Transverse colon (tissue), 3 donors: ENCODE measurements around the gene WIPF2.

Experiments
- EP300 ChIP-seq: sonication (generic); formaldehyde crosslinking; IDR thresholded peaks from one replicate; pipeline ENCODE4 v1.6.1; 2017; ENCODE audit warnings: antibody characterized with exemption, low read depth
- POLR2A ChIP-seq: fragments of 450-650 bp; IDR thresholded peaks from one replicate; pipeline ENCODE4 v1.6.1; 2016; ENCODE audit warnings: antibody characterized with exemption, mild to moderate bottlenecking, moderate library complexity
- TF ChIP-seq, protein P1 (sequence below), 5 experiments: fragments of 200-600 bp in 3 of 5; fragments of 450-650 bp in 2 of 5; sonication (generic) in 3 of 5; IDR thresholded peaks; 1 replicate in 2 of 5; 2 replicates in 3 of 5; pipeline ENCODE4 v1.5.1; 2016 to 2017; ENCODE audit warnings: antibody characterized with exemption in 5 of 5, inconsistent platforms in 3 of 5, mild to moderate bottlenecking in 2 of 5, moderate library complexity in 1 of 5

DNA sequence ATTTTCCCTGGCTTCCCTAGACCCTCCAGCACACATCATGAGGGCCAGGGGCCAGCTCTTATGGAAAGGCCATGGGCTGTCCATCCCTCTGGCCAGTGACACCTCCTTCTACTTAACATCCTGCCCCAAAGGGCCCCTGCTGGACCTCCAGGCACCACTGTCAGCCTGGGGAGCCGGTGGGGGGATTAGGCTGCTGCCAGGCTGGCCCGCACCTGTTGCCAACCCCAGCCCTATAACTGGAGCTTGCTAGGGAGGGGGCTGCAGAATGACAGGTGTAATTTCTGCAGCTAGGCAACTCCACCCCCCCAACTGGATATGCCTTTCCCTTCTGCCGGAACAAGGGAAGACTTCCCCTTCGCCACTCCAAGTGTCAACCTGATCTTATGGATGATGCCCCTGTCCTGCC, 102.4 kb downstream of the WIPF2 start:
- TF ChIP-seq, protein P1, sequence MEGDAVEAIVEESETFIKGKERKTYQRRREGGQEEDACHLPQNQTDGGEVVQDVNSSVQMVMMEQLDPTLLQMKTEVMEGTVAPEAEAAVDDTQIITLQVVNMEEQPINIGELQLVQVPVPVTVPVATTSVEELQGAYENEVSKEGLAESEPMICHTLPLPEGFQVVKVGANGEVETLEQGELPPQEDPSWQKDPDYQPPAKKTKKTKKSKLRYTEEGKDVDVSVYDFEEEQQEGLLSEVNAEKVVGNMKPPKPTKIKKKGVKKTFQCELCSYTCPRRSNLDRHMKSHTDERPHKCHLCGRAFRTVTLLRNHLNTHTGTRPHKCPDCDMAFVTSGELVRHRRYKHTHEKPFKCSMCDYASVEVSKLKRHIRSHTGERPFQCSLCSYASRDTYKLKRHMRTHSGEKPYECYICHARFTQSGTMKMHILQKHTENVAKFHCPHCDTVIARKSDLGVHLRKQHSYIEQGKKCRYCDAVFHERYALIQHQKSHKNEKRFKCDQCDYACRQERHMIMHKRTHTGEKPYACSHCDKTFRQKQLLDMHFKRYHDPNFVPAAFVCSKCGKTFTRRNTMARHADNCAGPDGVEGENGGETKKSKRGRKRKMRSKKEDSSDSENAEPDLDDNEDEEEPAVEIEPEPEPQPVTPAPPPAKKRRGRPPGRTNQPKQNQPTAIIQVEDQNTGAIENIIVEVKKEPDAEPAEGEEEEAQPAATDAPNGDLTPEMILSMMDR (IDR thresholded peaks at IDR 0.05): no peak
- TF ChIP-seq POLR2A (no peak), EP300 (no peak)
